HEK293 (cell line): Measurements from ENCODE around the gene NRGN.

Source experiments
- CTCF ChIA-PET: fragments of 350-600 bp; formaldehyde crosslinking; extraction: SDS; loops from one replicate; lab custom pipeline; 2021; ENCODE audit warnings: antibody characterized with exemption; lab: Yijun Ruan, JAX
- POLR2A ChIA-PET: fragments of 300-600 bp; formaldehyde crosslinking; extraction: SDS; loops from one replicate; lab custom pipeline; 2020; ENCODE audit warnings: antibody characterized with exemption, inconsistent platforms; lab: Yijun Ruan, JAX
- H3K27ac ChIP-seq: fragments of 200-500 bp; sonication (Bioruptor generic); 2 replicates; pipeline ENCODE4 v1.5.1; 2014; ENCODE audit warnings: low read depth, low read length, control low read depth, inconsistent platforms; ENCODE audit errors: extremely low read depth
- H3K36me3 ChIP-seq, 2 experiments: fragments of 200-500 bp in 1 of 2; sonication (Bioruptor generic) in 1 of 2; 1 replicate in 1 of 2; 2 replicates in 1 of 2; pipeline ENCODE4 v1.5.1; 2014 to 2017; ENCODE audit warnings: inconsistent platforms in 2 of 2, low read length in 2 of 2; ENCODE audit not compliant: control insufficient read depth in 2 of 2, insufficient read depth in 1 of 2
- H3K4me1 ChIP-seq: fragments of 200-500 bp; sonication (Bioruptor generic); 2 replicates; pipeline ENCODE4 v1.5.1; 2014; ENCODE audit warnings: mild to moderate bottlenecking, low read length, inconsistent platforms; ENCODE audit not compliant: control insufficient read depth, insufficient read depth
- H3K4me3 ChIP-seq: 2 replicates; pipeline ENCODE4 v1.5.1; 2011; ENCODE audit warnings: low read depth, mild to moderate bottlenecking, control low read depth, low read length, moderate library complexity
- H3K9me3 ChIP-seq: fragments of 200-500 bp; sonication (Bioruptor generic); 2 replicates; pipeline ENCODE4 v1.5.1; 2014; ENCODE audit warnings: low read depth, low read length, inconsistent platforms; ENCODE audit not compliant: control insufficient read depth, insufficient read depth
- BCL11B ChIP-seq: fragments of 450-650 bp; formaldehyde crosslinking; IDR thresholded peaks from 2 replicates; pipeline ENCODE4 v1.5.1; 2016; ENCODE audit warnings: low read depth, missing biosample characterization, missing genetic modification characterization
- KLF1 ChIP-seq: fragments of 450-650 bp; formaldehyde crosslinking; IDR thresholded peaks from 2 replicates; pipeline ENCODE4 v1.5.1; 2016; ENCODE audit warnings: missing biosample characterization, missing genetic modification characterization
- PATZ1 ChIP-seq: fragments of 450-650 bp; formaldehyde crosslinking; IDR thresholded peaks from 2 replicates; pipeline ENCODE4 v1.5.1; 2016; ENCODE audit warnings: missing biosample characterization, missing genetic modification characterization
- REPIN1 ChIP-seq: fragments of 450-650 bp; formaldehyde crosslinking; IDR thresholded peaks from 2 replicates; pipeline ENCODE4 v1.5.1; 2017; ENCODE audit warnings: missing biosample characterization, missing genetic modification characterization, low read depth
- ZBTB1 ChIP-seq: fragments of 450-650 bp; formaldehyde crosslinking; IDR thresholded peaks from 2 replicates; pipeline ENCODE4 v1.5.1; 2016; ENCODE audit warnings: missing biosample characterization, missing genetic modification characterization
- ZNF138 ChIP-seq: fragments of 450-650 bp; formaldehyde crosslinking; IDR thresholded peaks from 2 replicates; pipeline ENCODE4 v1.5.1; 2016; ENCODE audit warnings: missing biosample characterization, missing genetic modification characterization, borderline replicate concordance
- ZNF140 ChIP-seq: fragments of 450-650 bp; formaldehyde crosslinking; IDR thresholded peaks from 2 replicates; pipeline ENCODE4 v1.5.1; 2016; ENCODE audit warnings: missing biosample characterization, missing genetic modification characterization
- ZNF214 ChIP-seq: fragments of 450-650 bp; formaldehyde crosslinking; IDR thresholded peaks from 2 replicates; pipeline ENCODE4 v1.5.1; 2017; ENCODE audit warnings: missing biosample characterization, mild to moderate bottlenecking, missing genetic modification characterization, borderline replicate concordance
- ZNF280D ChIP-seq: fragments of 450-650 bp; formaldehyde crosslinking; IDR thresholded peaks from 2 replicates; pipeline ENCODE4 v1.5.1; 2016; ENCODE audit warnings: missing biosample characterization, missing genetic modification characterization
- ZNF302 ChIP-seq: fragments of 450-650 bp; formaldehyde crosslinking; IDR thresholded peaks from 2 replicates; pipeline ENCODE4 v1.5.1; 2016; ENCODE audit warnings: missing biosample characterization, missing genetic modification characterization, low read depth
- ZNF335 ChIP-seq: fragments of 450-650 bp; formaldehyde crosslinking; conservative IDR thresholded peaks from 2 replicates; pipeline ENCODE4 v1.5.1; 2016; ENCODE audit warnings: missing biosample characterization, missing genetic modification characterization
- ZNF366 ChIP-seq: fragments of 450-650 bp; formaldehyde crosslinking; conservative IDR thresholded peaks from 2 replicates; pipeline ENCODE4 v1.5.1; 2016; ENCODE audit warnings: missing biosample characterization, missing genetic modification characterization
- ZNF501 ChIP-seq: fragments of 450-650 bp; formaldehyde crosslinking; IDR thresholded peaks from 2 replicates; pipeline ENCODE4 v1.5.1; 2016; ENCODE audit warnings: missing biosample characterization, missing genetic modification characterization
- ZNF514 ChIP-seq: fragments of 450-650 bp; formaldehyde crosslinking; IDR thresholded peaks from 2 replicates; pipeline ENCODE4 v1.5.1; 2016; ENCODE audit warnings: missing biosample characterization, missing genetic modification characterization
- ZNF549 ChIP-seq: fragments of 450-650 bp; IDR thresholded peaks from 2 replicates; pipeline ENCODE4 v1.5.1; 2018; ENCODE audit warnings: missing biosample characterization, missing genetic modification characterization, mild to moderate bottlenecking, inconsistent platforms, moderate library complexity
- ZNF677 ChIP-seq: fragments of 450-650 bp; IDR thresholded peaks from 2 replicates; pipeline ENCODE4 v1.5.0; 2018; ENCODE audit warnings: missing biosample characterization, mild to moderate bottlenecking, missing genetic modification characterization, moderate library complexity
- ZNF791 ChIP-seq: fragments of 450-650 bp; formaldehyde crosslinking; IDR thresholded peaks from 2 replicates; pipeline ENCODE4 v1.5.1; 2016; ENCODE audit warnings: missing biosample characterization, missing genetic modification characterization
- ZSCAN16 ChIP-seq: fragments of 450-650 bp; formaldehyde crosslinking; IDR thresholded peaks from 2 replicates; pipeline ENCODE4 v1.5.1; 2016; ENCODE audit warnings: missing biosample characterization, missing genetic modification characterization
- TF ChIP-seq, protein P1 (sequence below): fragments of 450-650 bp; formaldehyde crosslinking; IDR thresholded peaks from 2 replicates; pipeline ENCODE4 v1.5.1; 2016; ENCODE audit warnings: missing biosample characterization, missing genetic modification characterization
- TF ChIP-seq, protein P2 (sequence below): fragments of 450-650 bp; formaldehyde crosslinking; IDR thresholded peaks from 2 replicates; pipeline ENCODE4 v1.5.1; 2016; ENCODE audit warnings: missing biosample characterization, missing genetic modification characterization

Gene NRGN

GRCh38 chr11:124778281-124778680 is 38.5 kb downstream of the NRGN start (continued):
- TF ChIP-seq ZNF677 = no peak
- TF ChIP-seq ZSCAN16 = no peak
- no peak for TF ChIP-seq ZNF214 (tag by site-specific recombination)

DNA sequence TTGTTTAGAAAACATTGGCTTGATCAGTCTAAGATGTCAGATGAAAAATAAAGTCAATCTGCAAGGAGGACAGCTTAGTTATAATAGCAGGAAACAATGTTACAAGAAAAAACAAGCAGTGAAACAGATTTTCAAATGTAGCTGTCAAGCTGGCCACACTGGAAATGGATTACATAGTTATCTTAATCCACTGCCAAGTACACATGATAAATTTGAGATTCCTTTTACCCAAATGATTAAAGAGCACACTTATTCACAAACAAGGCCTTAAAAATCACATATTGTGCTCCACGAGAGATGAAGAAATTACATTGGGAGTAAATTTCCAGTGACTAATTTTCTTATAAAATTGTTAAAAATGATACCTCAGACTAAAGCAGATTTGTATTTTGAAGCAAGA is 39.8 kb downstream of the NRGN start:
- Histone ChIP-seq H3K4me1 (no peaks in the 10 kb centered on the region), H3K4me3 (no peak overlapping the region), H3K36me3 (peaks cover 0 to 9% of the 10 kb centered on the region in 2 experiments; a peak in 1 of 3 replicates), H3K27ac (no peak overlapping the region), H3K9me3 (no peaks in the 10 kb centered on the region)
- TF ChIP-seq, protein P1, sequence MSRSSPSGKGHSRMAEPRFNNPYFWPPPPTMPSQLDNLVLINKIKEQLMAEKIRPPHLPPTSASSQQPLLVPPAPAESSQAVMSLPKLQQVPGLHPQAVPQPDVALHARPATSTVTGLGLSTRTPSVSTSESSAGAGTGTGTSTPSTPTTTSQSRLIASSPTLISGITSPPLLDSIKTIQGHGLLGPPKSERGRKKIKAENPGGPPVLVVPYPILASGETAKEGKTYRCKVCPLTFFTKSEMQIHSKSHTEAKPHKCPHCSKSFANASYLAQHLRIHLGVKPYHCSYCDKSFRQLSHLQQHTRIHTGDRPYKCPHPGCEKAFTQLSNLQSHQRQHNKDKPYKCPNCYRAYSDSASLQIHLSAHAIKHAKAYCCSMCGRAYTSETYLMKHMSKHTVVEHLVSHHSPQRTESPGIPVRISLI (tag by site-specific recombination) = no peak
- POLR2A ChIA-PET = interaction anchor here (0.6 to 1.4 kb wide), 2 partner anchors 10 to 16 kb away, joined by 5 to 10 read pairs; no protein-coding TSS in a partner anchor
- CTCF ChIA-PET = interaction anchor here (0.6 to 3.0 kb wide), 9 partner anchors 10 to 135 kb away, joined by 3 to 20 read pairs (median 5); no protein-coding TSS in a partner anchor

DNA sequence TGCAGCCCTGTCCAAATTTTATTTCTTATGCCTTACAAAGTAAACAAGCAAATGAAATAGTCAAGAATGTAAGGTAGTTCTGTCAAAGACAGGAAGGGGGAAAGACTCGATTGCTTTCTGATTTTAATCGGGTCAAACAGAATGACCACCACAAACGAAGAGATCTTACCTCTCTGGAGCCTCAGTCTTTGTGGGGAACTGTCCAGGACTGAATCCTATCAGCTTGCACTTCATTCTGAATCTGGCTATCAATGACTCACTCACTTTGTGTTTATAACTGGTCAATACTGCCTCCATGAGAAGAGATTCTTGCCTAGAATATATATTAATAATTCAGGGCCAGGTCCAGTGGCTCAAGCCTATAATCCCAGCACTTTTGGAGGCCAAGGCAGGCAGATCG is 43.3 kb downstream of the NRGN start:
- no peak for TF ChIP-seq KLF1 (tag by site-specific recombination)
- no peak for TF ChIP-seq ZNF514 (tag by site-specific recombination)
- TF ChIP-seq ZNF138 (tag by site-specific recombination) = no peak
- no peak for TF ChIP-seq REPIN1 (tag by site-specific recombination)
- no peak for TF ChIP-seq PATZ1
- TF ChIP-seq ZNF366 = no peak
- TF ChIP-seq, protein P2, sequence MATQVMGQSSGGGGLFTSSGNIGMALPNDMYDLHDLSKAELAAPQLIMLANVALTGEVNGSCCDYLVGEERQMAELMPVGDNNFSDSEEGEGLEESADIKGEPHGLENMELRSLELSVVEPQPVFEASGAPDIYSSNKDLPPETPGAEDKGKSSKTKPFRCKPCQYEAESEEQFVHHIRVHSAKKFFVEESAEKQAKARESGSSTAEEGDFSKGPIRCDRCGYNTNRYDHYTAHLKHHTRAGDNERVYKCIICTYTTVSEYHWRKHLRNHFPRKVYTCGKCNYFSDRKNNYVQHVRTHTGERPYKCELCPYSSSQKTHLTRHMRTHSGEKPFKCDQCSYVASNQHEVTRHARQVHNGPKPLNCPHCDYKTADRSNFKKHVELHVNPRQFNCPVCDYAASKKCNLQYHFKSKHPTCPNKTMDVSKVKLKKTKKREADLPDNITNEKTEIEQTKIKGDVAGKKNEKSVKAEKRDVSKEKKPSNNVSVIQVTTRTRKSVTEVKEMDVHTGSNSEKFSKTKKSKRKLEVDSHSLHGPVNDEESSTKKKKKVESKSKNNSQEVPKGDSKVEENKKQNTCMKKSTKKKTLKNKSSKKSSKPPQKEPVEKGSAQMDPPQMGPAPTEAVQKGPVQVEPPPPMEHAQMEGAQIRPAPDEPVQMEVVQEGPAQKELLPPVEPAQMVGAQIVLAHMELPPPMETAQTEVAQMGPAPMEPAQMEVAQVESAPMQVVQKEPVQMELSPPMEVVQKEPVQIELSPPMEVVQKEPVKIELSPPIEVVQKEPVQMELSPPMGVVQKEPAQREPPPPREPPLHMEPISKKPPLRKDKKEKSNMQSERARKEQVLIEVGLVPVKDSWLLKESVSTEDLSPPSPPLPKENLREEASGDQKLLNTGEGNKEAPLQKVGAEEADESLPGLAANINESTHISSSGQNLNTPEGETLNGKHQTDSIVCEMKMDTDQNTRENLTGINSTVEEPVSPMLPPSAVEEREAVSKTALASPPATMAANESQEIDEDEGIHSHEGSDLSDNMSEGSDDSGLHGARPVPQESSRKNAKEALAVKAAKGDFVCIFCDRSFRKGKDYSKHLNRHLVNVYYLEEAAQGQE (tag by site-specific recombination) = no peak
- TF ChIP-seq ZNF335 (tag by site-specific recombination) = no peak
- TF ChIP-seq ZBTB1 (tag by site-specific recombination) = no peak
- TF ChIP-seq ZNF140 (tag by site-specific recombination) = no peak
- TF ChIP-seq ZNF501 (tag by site-specific recombination) = no peak
- TF ChIP-seq ZNF302 = no peak
- no peak for TF ChIP-seq ZNF280D (tag by site-specific recombination)
- no peak for TF ChIP-seq ZNF791 (tag by site-specific recombination)
- TF ChIP-seq ZNF549 (tag by site-specific recombination) = no peak
- no peak for TF ChIP-seq BCL11B (tag by site-specific recombination)
- Histone ChIP-seq H3K4me3 (no peak overlapping the region), H3K9me3 (no peaks in the 10 kb centered on the region), H3K4me1 (no peaks in the 10 kb centered on the region), H3K27ac (no peak overlapping the region), H3K36me3 (no peaks in the 10 kb centered on the region)
- CTCF ChIA-PET = interaction anchor here (0.6 to 1.8 kb wide), 6 partner anchors 10 to 116 kb away, joined by 3 to 13 read pairs (median 4); no protein-coding TSS in a partner anchor
- POLR2A ChIA-PET = no interaction called here
